Large intestine (tissue), 3 donors: ENCODE measurements around the gene GSTP1. TPM values are rescaled to one million over a fixed set of nuclear protein-coding genes. Genes with fewer than 3 reads are reported as not detected.
"Not testable (repeated sequence)": the region's sequence is repeated elsewhere in the genome, so short reads cannot be mapped to it uniquely, and the experiment has no call there.

Experiments
- DNase-seq, 2 donors: peaks; one replicate each; pipeline versions ENCODE4 v3.0.0 to v3.0.0-alpha.2; 2013
- H3K27ac ChIP-seq: one replicate; pipeline ENCODE4 v1.5.1; 2013; ENCODE audit warnings: low read length
- H3K27me3 ChIP-seq: 2 replicates; pipeline ENCODE4 v1.6.1; 2013; ENCODE audit warnings: low read length; ENCODE audit not compliant: control insufficient read depth, insufficient read depth
- H3K36me3 ChIP-seq: 2 replicates; pipeline ENCODE4 v1.6.1; 2013; ENCODE audit warnings: low read length; ENCODE audit not compliant: control insufficient read depth, insufficient read depth
- H3K4me1 ChIP-seq: one replicate; pipeline ENCODE4 v1.6.1; 2013; ENCODE audit warnings: low read length; ENCODE audit not compliant: control insufficient read depth, insufficient read depth
- H3K4me3 ChIP-seq: one replicate; pipeline ENCODE4 v1.5.1; 2013; ENCODE audit warnings: low read length
- H3K9me3 ChIP-seq: one replicate; pipeline ENCODE4 v1.6.1; 2013; ENCODE audit warnings: mild to moderate bottlenecking, low read depth, low read length, moderate library complexity; ENCODE audit not compliant: control insufficient read depth
- WGBS: methylation state at CpG from one replicate; pipeline ENCODE4 v1.1.5; 2013; ENCODE audit warnings: low lambda C conversion rate; ENCODE audit not compliant: insufficient coverage; 5-methylcytosine and 5-hydroxymethylcytosine counted together
- polyA plus RNA-seq: library from polyadenylated mRNA; unstranded; fragments of 120-200 nt; gene quantifications from one replicate; pipeline ENCODE4 v1.2.1, GENCODE V29; 2013

Gene GSTP1
- polyA plus RNA-seq, 1 donor = 848 TPM

GRCh38 chr11:67542971-67543370 lies 40.6 kb upstream of the GSTP1 start:
- H3K9me3 ChIP-seq = no peaks in the 10 kb centered on the region
- H3K4me1 ChIP-seq = peaks cover 7% of the 10 kb centered on the region
- H3K27me3 ChIP-seq = no peaks in the 10 kb centered on the region
- H3K27ac ChIP-seq = no peak overlapping the region
- no CpG with 5 or more reads among the region's 7 CpGs for WGBS
- no peaks in the 10 kb centered on the region for H3K36me3 ChIP-seq
- no peak overlapping the region for H3K4me3 ChIP-seq
- no peak for DNase-seq

- H3K9me3 ChIP-seq = no peaks in the 10 kb centered on the region
- no peak for DNase-seq
- no CpG with 5 or more reads among the region's 2 CpGs for WGBS
- no peak overlapping the region for H3K27ac ChIP-seq
- no peaks in the 10 kb centered on the region for H3K27me3 ChIP-seq
- H3K36me3 ChIP-seq = no peaks in the 10 kb centered on the region
- no peak overlapping the region for H3K4me3 ChIP-seq
- peaks cover 7% of the 10 kb centered on the region for H3K4me1 ChIP-seq
Measured at GRCh38 chr11:67543585-67543984, 40.0 kb upstream of the GSTP1 start.

- WGBS = no CpG with 5 or more reads among the region's 10 CpGs
- H3K27ac ChIP-seq = peak overlapping the region; percentile 50
- H3K4me1 ChIP-seq = peaks cover 7% of the 10 kb centered on the region
- H3K36me3 ChIP-seq = no peaks in the 10 kb centered on the region
- H3K27me3 ChIP-seq = no peaks in the 10 kb centered on the region
- H3K4me3 ChIP-seq = no peak overlapping the region
- H3K9me3 ChIP-seq = no peaks in the 10 kb centered on the region
- DNase-seq = peak; percentile 47 to 71
Measured at GRCh38 chr11:67544616-67545242, 38.9 kb upstream of the GSTP1 start.

GRCh38 chr11:67545280-67545679 lies 38.3 kb upstream of the GSTP1 start:
- peaks cover 7% of the 10 kb centered on the region for H3K4me1 ChIP-seq
- no peaks in the 10 kb centered on the region for H3K36me3 ChIP-seq
- H3K27me3 ChIP-seq = no peaks in the 10 kb centered on the region
- peak; percentile 52 to 74 for DNase-seq
- no peak overlapping the region for H3K4me3 ChIP-seq
- WGBS = 100% methylated on average over 1 of the region's 8 CpGs
- no peaks in the 10 kb centered on the region for H3K9me3 ChIP-seq
- peak overlapping the region; percentile 50 for H3K27ac ChIP-seq

DNA sequence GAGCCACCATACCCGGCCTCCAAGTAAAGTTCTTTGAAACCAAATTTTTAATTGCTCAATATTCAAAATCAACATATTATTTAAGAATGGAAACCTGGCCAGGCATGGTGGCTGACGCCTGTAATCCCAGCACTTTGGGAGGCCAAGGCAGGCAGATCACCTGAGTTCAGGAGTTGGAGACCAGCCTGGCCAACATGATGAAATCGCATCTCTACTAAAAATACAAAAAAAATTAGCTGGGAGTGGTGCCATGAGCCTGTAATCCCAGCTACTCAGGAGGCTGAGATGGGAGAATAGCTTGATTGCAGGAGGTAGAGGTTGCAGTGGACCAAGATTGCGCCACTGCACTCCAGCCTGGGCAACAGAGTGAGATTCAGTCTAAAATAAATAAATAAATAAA lies 35.5 kb upstream of the GSTP1 start:
- not testable (repeated sequence) for H3K9me3 ChIP-seq, H3K27ac ChIP-seq, H3K4me3 ChIP-seq, H3K36me3 ChIP-seq, H3K27me3 ChIP-seq, H3K4me1 ChIP-seq, DNase-seq
- 83% methylated on average over 1 of the region's 4 CpGs for WGBS

DNA sequence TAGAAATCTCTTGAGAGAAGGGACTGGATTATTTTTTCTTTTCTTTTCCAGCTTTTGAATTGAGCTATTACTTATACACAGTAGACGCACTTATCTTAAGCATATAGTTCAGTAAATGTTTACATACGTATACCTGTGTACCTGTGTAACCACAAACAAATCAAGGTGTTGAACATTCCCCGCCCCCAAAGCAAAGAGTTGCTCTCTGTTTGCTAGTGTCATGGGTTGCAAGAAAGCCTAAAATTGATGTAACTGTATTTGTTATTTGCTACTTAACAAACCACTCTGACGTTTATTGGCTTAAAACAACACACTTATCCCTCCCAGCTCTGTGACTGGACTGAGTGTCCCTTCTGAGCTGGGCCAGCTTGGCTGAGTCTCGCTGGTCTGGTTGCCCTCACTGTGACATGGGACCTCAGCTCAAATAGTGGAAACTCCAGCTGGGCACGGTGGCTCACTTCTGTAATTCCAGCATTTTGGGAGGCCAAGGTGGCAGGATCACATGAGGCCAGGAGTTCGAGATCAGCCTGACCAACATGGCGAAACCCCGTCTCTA lies 35.0 kb upstream of the GSTP1 start:
- no peak overlapping the region for H3K4me3 ChIP-seq
- no peaks in the 10 kb centered on the region for H3K27me3 ChIP-seq
- peaks cover 7% of the 10 kb centered on the region for H3K4me1 ChIP-seq
- 80% methylated on average over 2 of the region's 9 CpGs for WGBS
- no peaks in the 10 kb centered on the region for H3K9me3 ChIP-seq
- H3K36me3 ChIP-seq = no peaks in the 10 kb centered on the region
- DNase-seq = no peak
- H3K27ac ChIP-seq = no peak overlapping the region

DNA sequence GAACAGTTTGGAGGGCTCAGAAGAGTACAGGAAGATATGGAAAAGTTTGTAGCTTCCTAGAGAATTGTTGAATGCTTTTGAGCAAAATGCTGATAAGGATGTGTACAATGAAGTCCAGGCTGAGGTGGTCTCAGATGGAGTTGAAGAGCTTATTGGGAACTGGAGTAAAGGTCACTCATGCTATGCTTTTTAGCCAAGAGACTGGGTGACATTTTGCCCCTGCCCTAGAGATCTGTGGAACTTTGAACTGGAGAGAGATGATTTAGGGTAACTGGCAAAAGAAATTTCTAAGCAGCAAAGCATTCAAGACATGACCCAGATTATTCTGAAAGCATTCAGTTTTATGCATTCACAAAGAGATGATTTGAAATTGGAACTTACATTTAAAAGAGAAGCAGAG lies 32.5 kb upstream of the GSTP1 start:
- H3K9me3 ChIP-seq = no peaks in the 10 kb centered on the region

DNA sequence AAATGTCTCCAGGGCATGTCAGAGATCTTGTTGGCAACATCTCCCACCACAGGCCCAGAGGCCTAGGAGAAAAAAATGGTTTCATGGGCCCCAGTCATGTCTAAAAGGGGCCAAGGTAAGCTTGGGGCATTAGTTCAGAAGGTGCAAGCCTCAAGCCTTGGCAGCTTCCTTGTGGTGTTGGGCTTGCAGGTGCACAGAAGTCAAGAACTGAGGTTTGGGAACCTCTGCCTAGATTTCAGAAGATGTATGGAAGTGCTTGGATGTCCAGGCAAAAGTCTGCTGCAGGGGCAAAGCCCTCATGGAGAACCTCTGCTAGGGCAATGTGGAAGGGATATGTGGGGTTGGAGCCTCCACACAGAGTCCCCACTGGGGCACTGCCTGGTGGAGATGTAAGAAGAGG lies 31.9 kb upstream of the GSTP1 start:
- H3K27me3 ChIP-seq, H3K36me3 ChIP-seq, DNase-seq, H3K4me1 ChIP-seq, H3K4me3 ChIP-seq, H3K27ac ChIP-seq, H3K9me3 ChIP-seq: not testable (repeated sequence)

More for the DNA sequence above, 32.5 kb upstream of the GSTP1 start:
- no peak overlapping the region for H3K27ac ChIP-seq
- no peaks in the 10 kb centered on the region for H3K27me3 ChIP-seq
- no peak overlapping the region for H3K4me3 ChIP-seq
- no peak for DNase-seq
- H3K36me3 ChIP-seq = no peaks in the 10 kb centered on the region
- H3K4me1 ChIP-seq = peaks cover 5% of the 10 kb centered on the region

GRCh38 chr11:67556244-67556643 lies 27.4 kb upstream of the GSTP1 start:
- Histone ChIP-seq H3K36me3 (no peaks in the 10 kb centered on the region), H3K9me3 (no peaks in the 10 kb centered on the region), H3K4me1 (peaks cover 33% of the 10 kb centered on the region), H3K27ac (no peak overlapping the region), H3K4me3 (no peak overlapping the region), H3K27me3 (no peaks in the 10 kb centered on the region)
- WGBS = no CpG with 5 or more reads among the region's 3 CpGs
- no peak for DNase-seq

DNA sequence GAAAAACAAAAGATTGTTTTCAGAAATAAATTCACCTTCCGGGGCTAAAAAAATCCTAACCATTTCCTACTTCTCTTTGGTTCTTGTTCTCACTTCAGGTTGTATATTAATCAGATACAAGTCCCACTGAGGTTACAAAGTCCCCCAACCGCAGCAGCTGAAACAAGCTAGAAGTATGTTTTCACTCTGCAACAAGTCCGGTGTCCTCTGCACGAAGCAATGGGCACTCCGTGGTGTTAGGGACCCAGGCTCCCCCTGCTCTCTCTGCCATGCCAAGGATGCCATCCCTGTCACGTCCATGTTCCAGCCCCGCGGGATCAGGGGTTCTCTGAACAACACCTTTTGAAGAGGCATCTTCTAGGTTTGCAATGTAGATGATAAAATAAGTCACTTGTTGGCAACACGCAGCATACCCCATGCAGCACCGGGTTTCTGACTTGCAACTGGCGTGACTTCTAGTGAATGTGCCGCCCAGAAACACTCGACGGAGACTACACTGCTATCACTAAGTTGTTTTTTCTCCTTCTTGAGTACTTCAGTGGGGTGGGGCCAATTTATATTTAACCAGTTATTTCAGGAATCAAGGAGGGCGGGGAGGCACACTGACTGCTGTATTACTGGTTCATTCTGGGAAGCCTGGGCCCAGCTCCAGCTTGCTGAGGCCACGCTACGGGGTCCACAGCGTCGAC lies 25.4 kb upstream of the GSTP1 start:
- Histone ChIP-seq H3K27me3 (no peaks in the 10 kb centered on the region), H3K36me3 (no peaks in the 10 kb centered on the region), H3K27ac (peak overlapping the region; percentile 96), H3K4me1 (peaks cover 50% of the 10 kb centered on the region), H3K9me3 (no peaks in the 10 kb centered on the region), H3K4me3 (peak overlapping the region; percentile 3)
- peak; percentile 67 to 89 for DNase-seq
- 33% methylated on average over 1 of the region's 19 CpGs for WGBS
